Mononuclear cell (primary cell): ENCODE results near the gene CALCOCO1. TPM values are rescaled to one million over a fixed set of nuclear protein-coding genes. Genes with fewer than 3 reads are reported as not detected.
A peak's percentile ranks its signal among the peaks of the same experiment; 100 is the strongest.
"Not testable (repeated sequence)": the region's sequence is repeated elsewhere in the genome, so short reads cannot be mapped to it uniquely, and the experiment has no call there.

ENCODE experiments used
- H3K27me3 ChIP-seq: 2 replicates; pipeline ENCODE4 v1.6.0; 2011; ENCODE audit warnings: low read length, control low read depth; ENCODE audit not compliant: insufficient read depth
- H3K4me1 ChIP-seq: 2 replicates; pipeline ENCODE4 v1.5.1; 2011; ENCODE audit warnings: mild to moderate bottlenecking, low read length, control low read depth; ENCODE audit not compliant: insufficient read depth
- H3K4me3 ChIP-seq: 2 replicates; pipeline ENCODE4 v1.5.1; 2011; ENCODE audit warnings: mild to moderate bottlenecking, low read length, moderate library complexity
- H3K9me3 ChIP-seq: 2 replicates; pipeline ENCODE4 v1.5.1; 2011; ENCODE audit warnings: low read depth, mild to moderate bottlenecking, control low read depth, low read length
- total RNA-seq: library from RNA; depleted of rRNA; stranded (reverse); fragments of >200 nt; gene quantifications from one replicate; pipeline ENCODE4 v1.2.3, GENCODE V29; 2012

The CALCOCO1 gene
- 69.4 TPM for total RNA-seq

- H3K9me3 ChIP-seq: no peaks in the 10 kb centered on the region
- no peaks in the 10 kb centered on the region for H3K27me3 ChIP-seq
- peaks cover 19% of the 10 kb centered on the region for H3K4me1 ChIP-seq
- peak within 1 kb of the TSS; percentile 74 for H3K4me3 ChIP-seq
These were observed at the start of gene CALCOCO1 for GRCh38 chr12:53727310-53728041. TSS of gene CALCOCO1 (minus strand) at chr12:53727452. CDS start at chr12:53725242, 2,210 bp downstream.

- peaks cover 28% of the 10 kb centered on the region for H3K27me3 ChIP-seq
- H3K4me1 ChIP-seq: no peaks in the 10 kb centered on the region
- H3K9me3 ChIP-seq: no peaks in the 10 kb centered on the region
- H3K4me3 ChIP-seq: no peak overlapping the region
These were observed 49.6 kb upstream of the CALCOCO1 start for GRCh38 chr12:53776872-53777271.

GRCh38 chr12:53775478-53776145 is 48.4 kb upstream of the CALCOCO1 start:
- no peak overlapping the region for H3K4me3 ChIP-seq
- H3K9me3 ChIP-seq: no peaks in the 10 kb centered on the region
- H3K27me3 ChIP-seq: peaks cover 17% of the 10 kb centered on the region
- H3K4me1 ChIP-seq: no peaks in the 10 kb centered on the region

GRCh38 chr12:53770281-53770680 is 43.0 kb upstream of the CALCOCO1 start:
- Histone ChIP-seq H3K9me3 (no peaks in the 10 kb centered on the region), H3K4me3 (no peak overlapping the region), H3K27me3 (peaks cover 42% of the 10 kb centered on the region), H3K4me1 (no peaks in the 10 kb centered on the region)

- H3K4me3 ChIP-seq: no peak overlapping the region
- H3K27me3 ChIP-seq: peaks cover 50% of the 10 kb centered on the region
- no peaks in the 10 kb centered on the region for H3K4me1 ChIP-seq
These were observed 41.7 kb upstream of the CALCOCO1 start for GRCh38 chr12:53768976-53769375.

GRCh38 chr12:53766881-53767280 is 39.6 kb upstream of the CALCOCO1 start:
- Histone ChIP-seq H3K9me3 (no peaks in the 10 kb centered on the region), H3K4me3 (no peak overlapping the region), H3K4me1 (no peaks in the 10 kb centered on the region), H3K27me3 (peaks cover 60% of the 10 kb centered on the region)

More at GRCh38 chr12:53768976-53769375, 41.7 kb upstream of the CALCOCO1 start:
- H3K9me3 ChIP-seq: no peaks in the 10 kb centered on the region

GRCh38 chr12:53765891-53766290 is 38.6 kb upstream of the CALCOCO1 start:
- Histone ChIP-seq H3K9me3 (no peaks in the 10 kb centered on the region), H3K4me3 (no peak overlapping the region), H3K4me1 (no peaks in the 10 kb centered on the region), H3K27me3 (peaks cover 66% of the 10 kb centered on the region)

GRCh38 chr12:53764615-53765014 is 37.4 kb upstream of the CALCOCO1 start:
- H3K27me3 ChIP-seq: peaks cover 62% of the 10 kb centered on the region
- no peaks in the 10 kb centered on the region for H3K9me3 ChIP-seq
- H3K4me1 ChIP-seq: no peaks in the 10 kb centered on the region
- H3K4me3 ChIP-seq: no peak overlapping the region

- H3K27me3 ChIP-seq: peaks cover 64% of the 10 kb centered on the region
- not testable (repeated sequence) for H3K4me3 ChIP-seq, H3K9me3 ChIP-seq, H3K4me1 ChIP-seq
These were observed 35.5 kb upstream of the CALCOCO1 start for GRCh38 chr12:53762793-53763192.

GRCh38 chr12:53761306-53761705 is 34.1 kb upstream of the CALCOCO1 start:
- H3K4me3 ChIP-seq: no peak overlapping the region
- peaks cover 11% of the 10 kb centered on the region for H3K4me1 ChIP-seq
- peaks cover 54% of the 10 kb centered on the region for H3K27me3 ChIP-seq
- no peaks in the 10 kb centered on the region for H3K9me3 ChIP-seq

GRCh38 chr12:53759261-53759660 is 32.0 kb upstream of the CALCOCO1 start:
- Histone ChIP-seq H3K4me1 (peaks cover 24% of the 10 kb centered on the region), H3K9me3 (no peaks in the 10 kb centered on the region), H3K27me3 (peaks cover 43% of the 10 kb centered on the region), H3K4me3 (no peak overlapping the region)

GRCh38 chr12:53758730-53759103 is 31.5 kb upstream of the CALCOCO1 start:
- Histone ChIP-seq H3K27me3 (peaks cover 48% of the 10 kb centered on the region), H3K9me3 (no peaks in the 10 kb centered on the region), H3K4me3 (no peak overlapping the region), H3K4me1 (peaks cover 29% of the 10 kb centered on the region)

- H3K9me3 ChIP-seq: no peaks in the 10 kb centered on the region
- H3K4me3 ChIP-seq: no peak overlapping the region
- H3K27me3 ChIP-seq: peaks cover 48% of the 10 kb centered on the region
- H3K4me1 ChIP-seq: peaks cover 34% of the 10 kb centered on the region
These were observed 31.0 kb upstream of the CALCOCO1 start for GRCh38 chr12:53758081-53758729.

- no peaks in the 10 kb centered on the region for H3K9me3 ChIP-seq
- peaks cover 41% of the 10 kb centered on the region for H3K4me1 ChIP-seq
- no peak overlapping the region for H3K4me3 ChIP-seq
- H3K27me3 ChIP-seq: peaks cover 52% of the 10 kb centered on the region
These were observed 30.0 kb upstream of the CALCOCO1 start for GRCh38 chr12:53757101-53757770.
